ENCODE measurements around the gene UGT2B17.

- TF ChIP-seq, protein P1, sequence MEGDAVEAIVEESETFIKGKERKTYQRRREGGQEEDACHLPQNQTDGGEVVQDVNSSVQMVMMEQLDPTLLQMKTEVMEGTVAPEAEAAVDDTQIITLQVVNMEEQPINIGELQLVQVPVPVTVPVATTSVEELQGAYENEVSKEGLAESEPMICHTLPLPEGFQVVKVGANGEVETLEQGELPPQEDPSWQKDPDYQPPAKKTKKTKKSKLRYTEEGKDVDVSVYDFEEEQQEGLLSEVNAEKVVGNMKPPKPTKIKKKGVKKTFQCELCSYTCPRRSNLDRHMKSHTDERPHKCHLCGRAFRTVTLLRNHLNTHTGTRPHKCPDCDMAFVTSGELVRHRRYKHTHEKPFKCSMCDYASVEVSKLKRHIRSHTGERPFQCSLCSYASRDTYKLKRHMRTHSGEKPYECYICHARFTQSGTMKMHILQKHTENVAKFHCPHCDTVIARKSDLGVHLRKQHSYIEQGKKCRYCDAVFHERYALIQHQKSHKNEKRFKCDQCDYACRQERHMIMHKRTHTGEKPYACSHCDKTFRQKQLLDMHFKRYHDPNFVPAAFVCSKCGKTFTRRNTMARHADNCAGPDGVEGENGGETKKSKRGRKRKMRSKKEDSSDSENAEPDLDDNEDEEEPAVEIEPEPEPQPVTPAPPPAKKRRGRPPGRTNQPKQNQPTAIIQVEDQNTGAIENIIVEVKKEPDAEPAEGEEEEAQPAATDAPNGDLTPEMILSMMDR (IDR thresholded peaks at IDR 0.05; ENCODE audit: poor library complexity, severe bottlenecking): no peak
- no peak for TF ChIP-seq MXI1 (conservative IDR thresholded peaks at IDR 0.05; ENCODE audit: poor library complexity, severe bottlenecking)
- no peak for TF ChIP-seq REST (IDR thresholded peaks at IDR 0.05; ENCODE audit: borderline replicate concordance)
- no peak for TF ChIP-seq EZH2 (IDR thresholded peaks at IDR 0.05; ENCODE audit: borderline replicate concordance, insufficient read depth, low read length, poor library complexity, severe bottlenecking)
- TF ChIP-seq EP300 (conservative IDR thresholded peaks at IDR 0.05; ENCODE audit: poor library complexity, severe bottlenecking): no peak
- no peak for TF ChIP-seq POLR2AphosphoS5 (IDR thresholded peaks at IDR 0.05)
- TF ChIP-seq RAD21 (conservative IDR thresholded peaks at IDR 0.05): no peak
- no peak for TF ChIP-seq SMC3 (conservative IDR thresholded peaks at IDR 0.05; ENCODE audit: poor library complexity)
These were observed 57.2 kb downstream of the UGT2B17 start for GRCh38 chr4:68518889-68519288.

All from neural cell (in vitro differentiated cells).